Osteocyte (in vitro differentiated cells): ENCODE data around the gene AGPS. TPM values are rescaled to one million over a fixed set of nuclear protein-coding genes. Genes with fewer than 3 reads are reported as not detected.
A peak's percentile ranks its signal among the peaks of the same experiment; 100 is the strongest.
"Not testable (repeated sequence)": the region's sequence is repeated elsewhere in the genome, so short reads cannot be mapped to it uniquely, and the experiment has no call there.

Experiments
- DNase-seq: peaks from one replicate; pipeline ENCODE4 v3.0.0; 2021; ENCODE audit warnings: mixed read lengths; ENCODE audit not compliant: unreplicated experiment; ENCODE audit errors: extremely low spot score
- H3K27ac Mint-ChIP-seq: one replicate; pipeline ENCODE4 v1.8.0; 2021; ENCODE audit warnings: mild to moderate bottlenecking, mixed read lengths; ENCODE audit not compliant: unreplicated experiment
- H3K27me3 Mint-ChIP-seq: one replicate; pipeline ENCODE4 v1.8.0; 2021; ENCODE audit warnings: mixed read lengths; ENCODE audit not compliant: unreplicated experiment
- H3K36me3 Mint-ChIP-seq: one replicate; pipeline ENCODE4 v1.8.0; 2021; ENCODE audit warnings: mixed read lengths; ENCODE audit not compliant: unreplicated experiment
- H3K4me1 Mint-ChIP-seq: one replicate; pipeline ENCODE4 v1.8.0; 2021; ENCODE audit warnings: mixed read lengths; ENCODE audit not compliant: unreplicated experiment
- H3K4me3 Mint-ChIP-seq: one replicate; pipeline ENCODE4 v1.8.0; 2021; ENCODE audit warnings: mild to moderate bottlenecking, moderate library complexity, mixed read lengths; ENCODE audit not compliant: unreplicated experiment
- H3K9me3 Mint-ChIP-seq: one replicate; pipeline ENCODE4 v1.8.0; 2021; ENCODE audit warnings: mixed read lengths; ENCODE audit not compliant: unreplicated experiment
- CTCF ChIP-seq: fragments of 200-600 bp; sonication (generic); IDR thresholded peaks from 2 replicates; pipeline ENCODE4 v1.5.0; 2021; ENCODE audit warnings: antibody characterized with exemption, mild to moderate bottlenecking, moderate library complexity
- total RNA-seq: library from RNA; stranded (reverse); gene quantifications from 2 replicates; pipeline ENCODE4 v1.2.1, GENCODE V29; 2021

AGPS gene
- total RNA-seq, 1 donor from 2014 or later = 38.0 TPM

- Mint-ChIP-seq H3K4me3 (no peak overlapping the region), H3K27me3 (no peaks in the 10 kb centered on the region), H3K4me1 (peaks cover 7% of the 10 kb centered on the region), H3K36me3 (peaks cover 9% of the 10 kb centered on the region), H3K9me3 (peaks cover 9% of the 10 kb centered on the region), H3K27ac (no peak overlapping the region)
- no peak for TF ChIP-seq CTCF
- no peak for DNase-seq
These were observed 158.0 kb downstream of the AGPS start for GRCh38 chr2:177550264-177551200.

GRCh38 chr2:177551360-177551759 is 158.8 kb downstream of the AGPS start:
- not testable (repeated sequence) for DNase-seq, H3K27me3 Mint-ChIP-seq, H3K36me3 Mint-ChIP-seq, H3K4me1 Mint-ChIP-seq, H3K27ac Mint-ChIP-seq, H3K9me3 Mint-ChIP-seq
- peak overlapping the region; percentile 22 for H3K4me3 Mint-ChIP-seq

GRCh38 chr2:177551989-177552421 is 159.4 kb downstream of the AGPS start:
- H3K9me3 Mint-ChIP-seq = no peaks in the 10 kb centered on the region
- H3K4me1 Mint-ChIP-seq = peaks cover 7% of the 10 kb centered on the region
- H3K4me3 Mint-ChIP-seq = peak overlapping the region; percentile 93
- TF ChIP-seq CTCF = no peak
- no peaks in the 10 kb centered on the region for H3K36me3 Mint-ChIP-seq
- peaks cover 4% of the 10 kb centered on the region for H3K27me3 Mint-ChIP-seq
- peak overlapping the region; percentile 99 for H3K27ac Mint-ChIP-seq
- DNase-seq = no peak

- Mint-ChIP-seq H3K27ac (peak overlapping the region; percentile 99), H3K4me1 (peaks cover 7% of the 10 kb centered on the region), H3K9me3 (no peaks in the 10 kb centered on the region), H3K36me3 (no peaks in the 10 kb centered on the region), H3K4me3 (peak overlapping the region; percentile 93), H3K27me3 (peaks cover 4% of the 10 kb centered on the region)
- TF ChIP-seq CTCF = no peak
- DNase-seq = peak; percentile 94
These were observed 160.0 kb downstream of the AGPS start for GRCh38 chr2:177552422-177553175.

GRCh38 chr2:177553176-177553884 is 160.8 kb downstream of the AGPS start:
- H3K36me3 Mint-ChIP-seq = no peaks in the 10 kb centered on the region
- no peaks in the 10 kb centered on the region for H3K9me3 Mint-ChIP-seq
- no peak for TF ChIP-seq CTCF
- DNase-seq = no peak
- H3K4me1 Mint-ChIP-seq = peaks cover 7% of the 10 kb centered on the region
- peaks cover 6% of the 10 kb centered on the region for H3K27me3 Mint-ChIP-seq
- peak overlapping the region; percentile 99 for H3K27ac Mint-ChIP-seq
- H3K4me3 Mint-ChIP-seq = peak overlapping the region; percentile 93
